AG09309 (cell line): ENCODE measurements around the gene COL13A1.

Experiments
- DNase-seq: peaks from one replicate; pipeline ENCODE4 v3.0.0-alpha.2; 2010; ENCODE audit warnings: low read depth
- H3K4me3 ChIP-seq: 2 replicates; pipeline ENCODE4 v1.5.1; 2011; ENCODE audit warnings: mild to moderate bottlenecking, low read depth, low read length, moderate library complexity; ENCODE audit not compliant: control insufficient read depth
- TF ChIP-seq, protein P1 (sequence below): IDR thresholded peaks from 2 replicates; pipeline ENCODE4 v1.5.1; 2011; ENCODE audit warnings: mild to moderate bottlenecking, low read depth, low read length, inconsistent platforms; ENCODE audit not compliant: insufficient read depth, control insufficient read depth; ENCODE audit errors: missing control alignments

The COL13A1 gene

GRCh38 chr10:69965086-69965485, 163.4 kb downstream of the COL13A1 start:
- TF ChIP-seq, protein P1, sequence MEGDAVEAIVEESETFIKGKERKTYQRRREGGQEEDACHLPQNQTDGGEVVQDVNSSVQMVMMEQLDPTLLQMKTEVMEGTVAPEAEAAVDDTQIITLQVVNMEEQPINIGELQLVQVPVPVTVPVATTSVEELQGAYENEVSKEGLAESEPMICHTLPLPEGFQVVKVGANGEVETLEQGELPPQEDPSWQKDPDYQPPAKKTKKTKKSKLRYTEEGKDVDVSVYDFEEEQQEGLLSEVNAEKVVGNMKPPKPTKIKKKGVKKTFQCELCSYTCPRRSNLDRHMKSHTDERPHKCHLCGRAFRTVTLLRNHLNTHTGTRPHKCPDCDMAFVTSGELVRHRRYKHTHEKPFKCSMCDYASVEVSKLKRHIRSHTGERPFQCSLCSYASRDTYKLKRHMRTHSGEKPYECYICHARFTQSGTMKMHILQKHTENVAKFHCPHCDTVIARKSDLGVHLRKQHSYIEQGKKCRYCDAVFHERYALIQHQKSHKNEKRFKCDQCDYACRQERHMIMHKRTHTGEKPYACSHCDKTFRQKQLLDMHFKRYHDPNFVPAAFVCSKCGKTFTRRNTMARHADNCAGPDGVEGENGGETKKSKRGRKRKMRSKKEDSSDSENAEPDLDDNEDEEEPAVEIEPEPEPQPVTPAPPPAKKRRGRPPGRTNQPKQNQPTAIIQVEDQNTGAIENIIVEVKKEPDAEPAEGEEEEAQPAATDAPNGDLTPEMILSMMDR: no peak
- H3K4me3 ChIP-seq: no peak overlapping the region
- DNase-seq: no peak

DNA sequence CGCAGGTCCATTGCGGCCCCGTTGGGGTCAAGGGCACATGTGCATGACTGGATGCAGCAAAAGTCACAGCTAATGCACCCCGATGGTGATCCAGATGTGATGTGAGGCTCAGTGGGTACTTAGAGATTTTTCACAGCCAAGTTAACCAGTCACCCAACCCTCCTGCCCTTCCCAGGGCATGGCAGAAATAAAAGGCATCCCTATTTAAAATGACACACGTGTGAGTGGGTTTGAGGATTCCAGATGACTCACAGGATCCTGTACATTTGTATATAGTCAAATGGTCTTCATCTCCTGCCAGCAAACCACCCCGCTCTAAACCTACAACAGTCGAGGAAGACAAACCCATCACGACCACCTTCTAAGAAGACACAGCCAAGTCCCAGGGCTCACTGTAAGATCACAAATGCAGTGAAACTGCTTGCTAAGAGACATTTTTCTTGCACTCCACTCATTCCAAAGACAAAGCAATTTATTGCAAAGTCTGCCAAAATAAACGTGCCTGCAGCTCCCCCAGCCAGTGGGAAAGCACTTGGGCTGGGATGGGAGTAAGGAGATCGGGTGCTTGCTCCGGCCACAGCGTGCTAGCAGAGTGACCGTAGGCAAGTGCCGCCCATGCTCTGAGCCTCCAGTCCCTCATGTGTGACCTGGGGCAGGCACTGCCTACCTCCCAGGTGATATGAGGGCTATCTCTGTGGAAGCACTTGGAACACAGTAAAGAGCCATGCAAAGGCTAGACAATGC, 164.4 kb downstream of the COL13A1 start:
- no peak for DNase-seq
- no peak overlapping the region for H3K4me3 ChIP-seq
- TF ChIP-seq, protein P1: no peak

GRCh38 chr10:69968830-69969229, 167.1 kb downstream of the COL13A1 start:
- no peak for DNase-seq
- TF ChIP-seq, protein P1: peak; percentile 31
- H3K4me3 ChIP-seq: no peak overlapping the region

DNA sequence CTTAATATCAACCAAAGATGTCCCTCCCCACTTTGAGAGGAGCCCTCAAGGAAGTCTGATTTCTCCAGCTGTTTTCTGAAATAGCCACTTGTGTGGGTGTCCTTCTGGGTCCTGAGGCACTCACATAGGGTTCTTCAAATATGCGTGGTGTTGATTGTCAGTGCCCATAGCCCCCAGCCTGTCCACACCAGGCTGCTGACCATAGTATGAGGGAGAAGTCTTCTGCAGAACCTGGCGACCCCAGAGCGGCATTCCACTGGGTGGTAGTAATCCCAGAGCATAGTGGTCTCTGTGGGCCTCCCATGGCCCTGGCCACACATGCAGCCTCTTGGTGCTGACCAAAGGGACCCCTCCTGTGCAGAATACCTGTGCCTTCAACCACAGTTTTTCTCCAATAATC, 168.3 kb downstream of the COL13A1 start:
- DNase-seq: no peak
- TF ChIP-seq, protein P1: no peak
- H3K4me3 ChIP-seq: no peak overlapping the region

GRCh38 chr10:69972981-69973397, 171.3 kb downstream of the COL13A1 start:
- TF ChIP-seq, protein P1: no peak
- peak; percentile 16 for DNase-seq
- H3K4me3 ChIP-seq: no peak overlapping the region

- DNase-seq: no peak
- TF ChIP-seq, protein P1: no peak
- H3K4me3 ChIP-seq: no peak overlapping the region
Measured at GRCh38 chr10:69973678-69974077, 172.0 kb downstream of the COL13A1 start.
